HG02938 (cell line): Measurements from ENCODE around the gene PLLP.
"Not testable (repeated sequence)": the region's sequence is repeated elsewhere in the genome, so short reads cannot be mapped to it uniquely, and the experiment has no call there.

Source experiments
- ATAC-seq: cut with Tn5 transposase; IDR thresholded peaks from one replicate; pipeline ENCODE4 v1.9.1; 2021; ENCODE audit warnings: mild to moderate bottlenecking, moderate library complexity; ENCODE audit not compliant: unreplicated experiment

The PLLP gene

GRCh38 chr16:57273826-57274225, 10.6 kb downstream of the PLLP start:
- ATAC-seq: no peak

GRCh38 chr16:57273359-57273758, 11.1 kb downstream of the PLLP start:
- ATAC-seq: no peak

GRCh38 chr16:57271867-57272495, 12.5 kb downstream of the PLLP start:
- ATAC-seq: no peak

- no peak for ATAC-seq
These were observed 13.5 kb downstream of the PLLP start for GRCh38 chr16:57271063-57271345.

GRCh38 chr16:57270221-57271062, 14.0 kb downstream of the PLLP start:
- no peak for ATAC-seq

DNA sequence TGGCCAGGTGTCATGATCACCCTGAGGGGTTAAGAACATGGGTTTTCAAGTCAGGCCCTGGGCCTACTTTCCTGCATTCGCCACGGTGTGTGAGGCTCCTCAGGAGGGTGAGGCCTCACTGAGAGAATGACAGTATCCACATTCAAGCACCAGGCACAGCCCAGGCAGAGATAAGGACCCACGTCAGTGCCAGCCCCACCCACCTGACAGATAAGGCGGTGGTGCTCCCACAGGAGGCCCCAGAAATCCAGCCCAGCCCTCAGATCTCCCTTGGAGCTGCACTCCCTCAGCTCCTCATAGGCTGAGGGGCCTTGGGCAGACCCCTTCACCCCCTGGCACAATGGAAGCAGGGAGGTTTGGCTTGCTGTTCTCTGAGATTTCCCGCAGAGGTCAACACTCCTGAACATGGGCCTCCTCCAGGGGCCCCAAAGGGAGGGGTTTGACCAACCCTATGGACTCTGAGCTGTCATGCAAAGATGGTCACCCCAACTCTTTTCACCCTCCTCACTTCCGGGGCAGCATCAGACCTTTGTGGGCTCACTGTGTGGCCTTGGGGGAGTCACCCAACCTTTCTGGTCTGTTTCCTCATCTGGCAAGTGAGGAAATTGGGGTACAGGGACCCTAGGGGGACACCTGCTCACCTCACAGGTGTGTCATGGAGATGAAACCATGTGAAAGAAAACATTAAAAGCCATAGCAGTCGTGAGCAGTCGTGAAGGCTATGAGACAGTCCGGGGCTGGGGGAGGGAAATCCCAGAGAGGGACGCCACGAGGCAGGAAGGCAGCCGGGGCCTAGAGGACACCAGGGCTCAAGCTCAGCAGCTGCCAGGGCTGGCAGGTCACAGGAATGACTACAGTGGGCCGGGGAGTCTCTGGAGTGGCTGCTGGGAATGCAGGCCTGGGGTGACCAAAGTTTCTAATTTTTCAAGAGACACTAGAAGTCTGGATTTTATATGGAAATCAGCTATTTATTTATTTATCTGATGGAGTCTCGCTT, 15.4 kb downstream of the PLLP start:
- ATAC-seq: no peak

- not testable (repeated sequence) for ATAC-seq
These were observed 17.1 kb downstream of the PLLP start for GRCh38 chr16:57267343-57267742.

DNA sequence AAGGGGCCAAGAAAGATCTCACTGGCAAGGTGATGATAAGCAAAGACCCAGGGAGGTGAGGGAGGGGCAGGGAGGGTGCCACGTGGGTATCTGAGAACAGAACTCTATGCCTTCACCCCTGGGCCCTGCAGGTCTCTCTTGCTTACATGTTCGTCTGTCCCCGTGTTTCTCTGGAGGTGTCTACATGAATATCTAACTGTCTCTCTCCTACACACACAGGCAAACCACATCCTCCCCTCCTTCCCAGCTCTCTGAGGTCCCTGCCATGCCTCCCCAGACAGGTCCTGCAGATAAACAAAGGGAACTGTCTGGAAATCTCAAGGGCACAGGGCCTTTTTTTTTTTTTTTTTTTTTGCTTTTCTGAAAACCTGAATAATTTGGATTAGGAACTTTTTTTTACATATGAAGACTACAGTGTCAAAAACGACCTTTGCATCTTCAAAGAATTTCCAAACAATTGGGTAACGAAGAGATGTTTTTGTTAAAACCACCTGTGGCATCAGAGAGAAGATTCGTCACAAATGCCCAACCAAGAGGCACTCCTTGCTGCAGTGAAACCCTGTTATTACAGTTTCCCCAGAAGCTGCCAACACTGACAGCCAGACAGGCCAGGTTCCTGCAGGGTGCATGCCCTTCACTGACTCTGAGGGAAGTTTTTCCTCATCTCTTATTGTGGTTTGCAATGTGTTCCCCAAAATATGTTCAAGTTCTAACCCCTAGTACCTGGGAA, 17.8 kb downstream of the PLLP start:
- ATAC-seq: no peak

- no peak for ATAC-seq
These were observed 18.5 kb downstream of the PLLP start for GRCh38 chr16:57265850-57266530.

DNA sequence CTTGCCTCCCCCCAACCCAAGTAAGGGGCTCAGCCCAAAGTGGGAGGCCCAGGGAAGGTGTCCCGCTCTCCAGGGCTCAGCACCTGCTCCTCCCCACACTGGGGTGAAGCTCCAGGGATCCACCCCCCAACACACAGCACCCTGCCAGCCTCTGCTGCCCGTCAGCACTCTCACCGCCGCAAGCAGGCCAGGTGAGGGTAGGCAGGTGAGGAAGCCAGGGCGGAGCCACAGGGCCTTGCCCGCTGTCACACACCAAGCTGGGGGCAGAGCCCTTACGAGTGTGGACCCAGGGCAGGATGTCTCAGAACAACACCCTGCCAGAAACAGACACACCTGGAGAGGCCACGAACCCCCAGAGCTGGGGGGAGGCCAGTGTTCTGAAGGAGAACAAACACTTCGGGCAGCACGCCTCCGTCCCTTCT, 19.5 kb downstream of the PLLP start:
- ATAC-seq: no peak

DNA sequence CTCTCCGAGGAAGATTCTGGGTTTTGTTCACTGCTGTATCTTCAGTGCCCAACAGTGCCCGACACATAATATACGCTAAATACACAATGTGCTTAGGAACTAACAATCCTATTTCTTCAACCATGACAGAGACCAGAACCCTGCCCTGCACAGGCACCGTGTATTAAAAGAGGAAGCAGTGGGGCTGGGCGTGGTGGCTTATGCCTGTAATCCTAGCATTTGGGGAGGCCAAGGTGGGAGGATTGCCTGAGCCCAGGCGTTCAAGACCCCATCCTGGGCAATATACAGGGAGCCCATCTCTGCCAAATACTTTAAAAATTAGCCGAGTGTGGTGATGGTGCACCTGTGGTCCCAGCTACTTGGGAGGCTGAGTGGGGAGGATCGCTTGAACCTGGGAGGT, 20.1 kb downstream of the PLLP start:
- no peak for ATAC-seq

- no peak for ATAC-seq
These were observed 20.7 kb downstream of the PLLP start for GRCh38 chr16:57263541-57264351.

DNA sequence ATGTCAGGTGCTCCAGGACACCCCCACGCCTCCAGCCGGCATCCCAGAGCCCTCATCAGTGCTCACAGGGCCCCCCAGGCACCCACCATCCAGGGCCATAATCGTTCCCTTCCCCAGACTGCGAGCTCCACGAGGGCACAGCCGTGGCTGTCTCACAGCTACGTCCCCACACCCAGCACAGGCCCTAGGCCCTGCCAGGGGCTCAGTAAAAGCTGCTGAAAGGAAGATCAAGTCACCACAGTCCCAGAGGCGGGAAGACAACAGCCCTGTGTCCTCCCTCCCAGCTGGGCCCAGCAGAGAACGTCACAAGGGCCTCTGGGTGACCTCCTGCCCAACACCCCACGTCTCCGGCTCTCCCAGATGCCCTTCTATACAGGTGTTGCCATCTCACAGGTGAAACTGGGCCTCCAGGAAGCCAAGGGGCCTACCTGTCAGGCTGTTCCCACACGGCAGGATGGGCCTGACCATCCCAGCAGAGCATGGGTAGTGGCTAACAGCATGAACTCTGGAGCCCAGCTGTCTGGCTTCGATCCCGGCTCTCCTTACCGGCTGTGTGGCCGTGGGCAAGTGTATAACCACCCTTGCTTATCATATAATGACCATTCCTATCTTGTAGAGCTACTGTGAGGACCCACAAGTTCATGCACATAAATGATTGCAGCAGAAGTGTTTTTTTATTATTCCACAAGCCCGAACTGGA, 21.5 kb downstream of the PLLP start:
- no peak for ATAC-seq

GRCh38 chr16:57261806-57262205, 22.7 kb downstream of the PLLP start:
- no peak for ATAC-seq

DNA sequence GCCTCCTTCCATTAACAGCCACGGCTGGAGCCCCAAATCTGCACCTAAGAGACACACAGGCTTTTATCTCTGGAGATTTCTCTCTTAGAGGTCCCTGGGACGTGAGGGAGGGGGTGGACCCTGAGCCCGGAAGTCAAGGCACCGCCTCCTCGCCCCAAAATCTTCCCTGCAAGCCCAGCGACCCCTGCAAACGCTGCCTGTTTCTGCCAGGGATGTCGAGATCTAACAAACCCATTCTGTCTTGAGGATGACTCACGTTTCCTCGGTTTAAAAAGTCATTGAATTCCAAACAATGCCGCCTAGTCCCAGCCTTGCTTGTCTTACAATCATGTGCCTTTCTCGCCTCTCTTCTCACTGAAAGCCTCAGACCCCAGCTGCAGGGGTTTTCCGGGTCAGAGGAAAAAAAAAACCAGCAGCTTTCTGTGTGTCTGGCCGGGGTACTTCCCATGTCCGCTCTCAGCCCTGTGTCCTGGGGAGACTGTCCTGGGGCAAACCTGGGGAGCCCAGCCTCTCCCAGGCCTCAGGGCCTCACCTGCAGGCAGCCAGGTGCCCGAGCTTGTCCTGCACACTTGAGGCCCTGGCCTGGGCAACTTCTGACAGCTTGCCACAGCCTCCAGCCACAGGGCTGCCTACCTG, 24.1 kb downstream of the PLLP start:
- ATAC-seq: no peak

GRCh38 chr16:57258910-57259475, 25.5 kb downstream of the PLLP start:
- no peak for ATAC-seq

GRCh38 chr16:57258226-57258909, 26.1 kb downstream of the PLLP start:
- ATAC-seq: no peak
